NCI-H2081 treated with DMSO at 0.1 percent for 48 hours (cell line): Measurements from ENCODE around the gene WDFY2.

Experiments used
- DNase-seq: peaks from one replicate; lab custom pipeline; 2025; lab: John Stamatoyannopoulos, UW

The WDFY2 gene

GRCh38 chr13:51799261-51799660 lies 215.0 kb downstream of the WDFY2 start:
- DNase-seq = no peak

GRCh38 chr13:51800486-51800885 lies 216.2 kb downstream of the WDFY2 start:
- no peak for DNase-seq

- DNase-seq = no peak
Measured at GRCh38 chr13:51801631-51802099, 217.4 kb downstream of the WDFY2 start.

GRCh38 chr13:51802631-51803418 lies 218.6 kb downstream of the WDFY2 start:
- no peak for DNase-seq

- no peak for DNase-seq
Measured at GRCh38 chr13:51803422-51804294, 219.4 kb downstream of the WDFY2 start, which contains the start of gene DHRS12. Gene DHRS12, minus strand, starts transcription at chr13:51804163. Its CDS starts 4,504 bp downstream, at chr13:51799659.

GRCh38 chr13:51804295-51805172 lies 220.3 kb downstream of the WDFY2 start:
- DNase-seq = no peak

GRCh38 chr13:51805313-51805712 lies 221.1 kb downstream of the WDFY2 start:
- no peak for DNase-seq

GRCh38 chr13:51805925-51806324 lies 221.7 kb downstream of the WDFY2 start:
- DNase-seq = no peak

- DNase-seq = no peak
Measured at GRCh38 chr13:51806566-51806965, 222.3 kb downstream of the WDFY2 start.

GRCh38 chr13:51807041-51807440 lies 222.8 kb downstream of the WDFY2 start:
- DNase-seq = no peak

GRCh38 chr13:51808811-51809210 lies 224.5 kb downstream of the WDFY2 start:
- DNase-seq = no peak

GRCh38 chr13:51811046-51811445 lies 226.8 kb downstream of the WDFY2 start:
- DNase-seq = no peak

GRCh38 chr13:51811920-51812451 lies 227.7 kb downstream of the WDFY2 start:
- DNase-seq = no peak

- no peak for DNase-seq
Measured at GRCh38 chr13:51814071-51814470, 229.8 kb downstream of the WDFY2 start.

GRCh38 chr13:51814825-51815650 lies 230.8 kb downstream of the WDFY2 start:
- DNase-seq = no peak

- DNase-seq = no peak
Measured at GRCh38 chr13:51815848-51816247, 231.6 kb downstream of the WDFY2 start.

GRCh38 chr13:51816604-51817249 lies 232.5 kb downstream of the WDFY2 start:
- no peak for DNase-seq
